PC-3 (cell line): ENCODE measurements around the gene SPRYD4. TPM values are rescaled to one million over a fixed set of nuclear protein-coding genes. Genes with fewer than 3 reads are reported as not detected.

Source experiments
- ATAC-seq: fragments of 200-7000 bp; cut with Tn5 transposase; 2 replicates; pipeline ENCODE4 v1.9.1; 2020; ENCODE audit warnings: mild to moderate bottlenecking, moderate library complexity
- BruUV-seq: library from RNA; stranded (reverse); fragments of 400-500 nt; replicated peaks from 2 replicates; lab custom pipeline; 2021; lab: Mats Ljungman, UMichigan
- CTCF ChIA-PET: fragments of 300-600 bp; sonication (Branson Sonifier 250); formaldehyde crosslinking; loops from one replicate; lab custom pipeline; 2022; ENCODE audit warnings: antibody characterized with exemption; lab: Charles Lee
- POLR2A ChIA-PET: fragments of 300-600 bp; sonication (Branson Sonifier 250); formaldehyde crosslinking; loops from one replicate; lab custom pipeline; 2022; ENCODE audit warnings: antibody characterized with exemption; ENCODE audit not compliant: unreplicated experiment; lab: Charles Lee
- DNase-seq: peaks from one replicate; pipeline ENCODE4 v3.0.0-alpha.2; 2015
- H2AFZ ChIP-seq: fragments of 300-600 bp; sonication (generic); 2 replicates; pipeline ENCODE4 v1.6.0; 2016; ENCODE audit warnings: antibody characterized with exemption, low read length
- H3F3A ChIP-seq: fragments of 300-600 bp; sonication (generic); one replicate; pipeline ENCODE4 v1.6.0; 2017; ENCODE audit warnings: antibody characterized with exemption, low read length, control low read depth, mild to moderate bottlenecking; ENCODE audit not compliant: unreplicated experiment
- H3K27ac ChIP-seq: fragments of 300-600 bp; sonication (generic); 2 replicates; pipeline ENCODE4 v1.5.1; 2016; ENCODE audit warnings: mild to moderate bottlenecking, low read length
- H3K27me3 ChIP-seq: fragments of 300-600 bp; sonication (generic); 2 replicates; pipeline ENCODE4 v1.6.1; 2016; ENCODE audit warnings: low read length, mixed read lengths
- H3K36me3 ChIP-seq: fragments of 300-600 bp; sonication (generic); 2 replicates; pipeline ENCODE4 v1.6.1; 2016; ENCODE audit warnings: low read depth, mixed run types, low read length, mixed read lengths
- H3K4me1 ChIP-seq: fragments of 300-600 bp; sonication (generic); 2 replicates; pipeline ENCODE4 v1.5.1; 2016; ENCODE audit warnings: low read length; ENCODE audit not compliant: insufficient read depth
- H3K4me2 ChIP-seq: fragments of 300-600 bp; sonication (generic); 2 replicates; pipeline ENCODE4 v1.6.0; 2016; ENCODE audit warnings: low read length
- H3K4me3 ChIP-seq: fragments of 300-600 bp; sonication (generic); 2 replicates; pipeline ENCODE4 v1.5.1; 2016; ENCODE audit warnings: mild to moderate bottlenecking, low read length, mixed read lengths
- H3K79me2 ChIP-seq: fragments of 300-600 bp; sonication (generic); 2 replicates; pipeline ENCODE4 v1.6.1; 2017; ENCODE audit warnings: low read length, mixed read lengths
- H3K9ac ChIP-seq: fragments of 300-600 bp; sonication (generic); 2 replicates; pipeline ENCODE4 v1.6.0; 2016; ENCODE audit warnings: mild to moderate bottlenecking, low read length
- H3K9me2 ChIP-seq: fragments of 300-600 bp; sonication (generic); replicated peaks from 2 replicates; pipeline ENCODE4 v1.6.1; 2016; ENCODE audit warnings: mixed run types, low read length, mixed read lengths
- H3K9me3 ChIP-seq: fragments of 300-600 bp; sonication (generic); 2 replicates; pipeline ENCODE4 v1.6.1; 2016; ENCODE audit warnings: low read length, mixed read lengths
- H4K20me1 ChIP-seq: fragments of 300-600 bp; sonication (generic); 2 replicates; pipeline ENCODE4 v1.6.1; 2016; ENCODE audit warnings: low read length, mixed read lengths
- EZH2 ChIP-seq: fragments of 300-600 bp; sonication (generic); IDR thresholded peaks from one replicate; pipeline ENCODE4 v1.6.1; 2017; ENCODE audit warnings: antibody characterized with exemption, mild to moderate bottlenecking, low read length; ENCODE audit not compliant: unreplicated experiment
- EZH2phosphoT487 ChIP-seq: fragments of 300-600 bp; sonication (generic); IDR thresholded peaks from 2 replicates; pipeline ENCODE4 v1.6.1; 2018; ENCODE audit warnings: mild to moderate bottlenecking, antibody characterized with exemption, low read length, borderline replicate concordance
- intact Hi-C: fragments of 100-400 bp; cut with micrococcal nuclease; formaldehyde crosslinking; loops from 2 replicates; pipeline ENCODE4 v1.9.0; 2023
- total RNA-seq: library from RNA; depleted of rRNA; stranded (reverse); fragments of >200 nt; gene quantifications from 2 replicates; pipeline ENCODE4 v1.2.3, GENCODE V29; 2014
- TF ChIP-seq, protein P1 (sequence below): fragments of 300-600 bp; sonication (generic); conservative IDR thresholded peaks from 2 replicates; pipeline ENCODE4 v1.5.1; 2017; ENCODE audit warnings: antibody characterized with exemption, low read depth, mild to moderate bottlenecking, low read length

Gene SPRYD4
- total RNA-seq, 1 experiment from 2014 or later = 3.4 TPM

DNA sequence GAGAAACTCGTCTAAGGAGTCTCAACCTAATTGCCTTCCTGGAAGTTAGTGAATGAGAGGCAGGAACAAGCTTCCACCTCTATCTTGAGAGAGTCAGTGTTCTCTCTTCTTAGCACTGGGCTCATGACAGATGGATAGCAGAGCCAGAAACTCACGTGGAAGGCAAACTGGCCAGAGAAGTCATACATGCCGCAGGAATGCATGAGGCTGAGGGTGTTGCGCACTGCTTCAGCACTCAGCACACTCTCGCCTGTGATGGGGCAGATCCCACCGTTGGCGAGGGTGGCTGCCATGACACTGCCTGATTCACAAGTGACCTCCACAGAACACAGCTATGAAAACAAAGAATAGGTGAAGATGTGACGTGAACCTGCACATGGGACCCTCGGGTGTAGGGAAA is 6.0 kb downstream of the SPRYD4 start:
- ATAC-seq = no peak
- no peaks in the 10 kb centered on the region for H3K9me2 ChIP-seq

GRCh38 chr12:56476143-56476542 is 7.8 kb downstream of the SPRYD4 start:
- Histone ChIP-seq H3F3A (no peaks in the 10 kb centered on the region), H3K27ac (no peak overlapping the region), H3K4me3 (no peak overlapping the region), H3K9ac (no peak overlapping the region), H3K9me2 (no peaks in the 10 kb centered on the region), H3K27me3 (no peaks in the 10 kb centered on the region), H3K79me2 (peaks cover 4% of the 10 kb centered on the region), H3K4me2 (no peak overlapping the region), H3K9me3 (no peaks in the 10 kb centered on the region), H2AFZ (no peak overlapping the region), H3K36me3 (no peaks in the 10 kb centered on the region), H4K20me1 (no peaks in the 10 kb centered on the region), H3K4me1 (no peaks in the 10 kb centered on the region)
- ChIA-PET CTCF (no interaction called here), POLR2A (no interaction called here)
- ATAC-seq (no peak), DNase-seq (no peak)
- no peak for TF ChIP-seq EZH2
- no peak for TF ChIP-seq EZH2phosphoT487
- TF ChIP-seq, protein P1, sequence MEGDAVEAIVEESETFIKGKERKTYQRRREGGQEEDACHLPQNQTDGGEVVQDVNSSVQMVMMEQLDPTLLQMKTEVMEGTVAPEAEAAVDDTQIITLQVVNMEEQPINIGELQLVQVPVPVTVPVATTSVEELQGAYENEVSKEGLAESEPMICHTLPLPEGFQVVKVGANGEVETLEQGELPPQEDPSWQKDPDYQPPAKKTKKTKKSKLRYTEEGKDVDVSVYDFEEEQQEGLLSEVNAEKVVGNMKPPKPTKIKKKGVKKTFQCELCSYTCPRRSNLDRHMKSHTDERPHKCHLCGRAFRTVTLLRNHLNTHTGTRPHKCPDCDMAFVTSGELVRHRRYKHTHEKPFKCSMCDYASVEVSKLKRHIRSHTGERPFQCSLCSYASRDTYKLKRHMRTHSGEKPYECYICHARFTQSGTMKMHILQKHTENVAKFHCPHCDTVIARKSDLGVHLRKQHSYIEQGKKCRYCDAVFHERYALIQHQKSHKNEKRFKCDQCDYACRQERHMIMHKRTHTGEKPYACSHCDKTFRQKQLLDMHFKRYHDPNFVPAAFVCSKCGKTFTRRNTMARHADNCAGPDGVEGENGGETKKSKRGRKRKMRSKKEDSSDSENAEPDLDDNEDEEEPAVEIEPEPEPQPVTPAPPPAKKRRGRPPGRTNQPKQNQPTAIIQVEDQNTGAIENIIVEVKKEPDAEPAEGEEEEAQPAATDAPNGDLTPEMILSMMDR = no peak
- no TSS peak for BruUV-seq
- intact Hi-C loops = no loop called here

More for the DNA sequence above, 6.0 kb downstream of the SPRYD4 start:
- BruUV-seq = no TSS peak
- intact Hi-C loops = no loop called here
- no peak overlapping the region for H3K4me3 ChIP-seq
- H3K4me1 ChIP-seq = peaks cover 7% of the 10 kb centered on the region
- ChIA-PET POLR2A (no interaction called here), CTCF (no interaction called here)
- no peaks in the 10 kb centered on the region for H3K36me3 ChIP-seq
- no peaks in the 10 kb centered on the region for H3K27me3 ChIP-seq
- no peak overlapping the region for H3K4me2 ChIP-seq
- no peaks in the 10 kb centered on the region for H3K9me3 ChIP-seq
- TF ChIP-seq EZH2 = no peak
- TF ChIP-seq EZH2phosphoT487 = no peak
- TF ChIP-seq, protein P1 = no peak
- no peak overlapping the region for H2AFZ ChIP-seq
- H3K9ac ChIP-seq = no peak overlapping the region
- peaks cover 21% of the 10 kb centered on the region for H3K79me2 ChIP-seq
- H3K27ac ChIP-seq = no peak overlapping the region
- no peaks in the 10 kb centered on the region for H4K20me1 ChIP-seq
- DNase-seq = no peak
- no peaks in the 10 kb centered on the region for H3F3A ChIP-seq

GRCh38 chr12:56476972-56477432 is 8.6 kb downstream of the SPRYD4 start:
- ChIA-PET POLR2A (no interaction called here), CTCF (no interaction called here)
- intact Hi-C loops = no loop called here
- no peak overlapping the region for H3K4me3 ChIP-seq
- no peak overlapping the region for H3K27ac ChIP-seq
- no peaks in the 10 kb centered on the region for H3K9me3 ChIP-seq
- H3K79me2 ChIP-seq = no peaks in the 10 kb centered on the region
- DNase-seq = peak; percentile 40
- H3K27me3 ChIP-seq = no peaks in the 10 kb centered on the region
- H3K9me2 ChIP-seq = no peaks in the 10 kb centered on the region
- no peaks in the 10 kb centered on the region for H3K36me3 ChIP-seq
- TF ChIP-seq, protein P1 = no peak
- no peak overlapping the region for H3K4me2 ChIP-seq
- ATAC-seq = peak; percentile 29; the same call in 1 of the 2 replicates
- H3F3A ChIP-seq = no peaks in the 10 kb centered on the region
- H4K20me1 ChIP-seq = no peaks in the 10 kb centered on the region
- no TSS peak for BruUV-seq
- H2AFZ ChIP-seq = no peak overlapping the region
- H3K9ac ChIP-seq = no peak overlapping the region
- H3K4me1 ChIP-seq = no peaks in the 10 kb centered on the region
